Endothelial cell of umbilical vein (primary cell): Measurements from ENCODE around the gene VRK1. TPM values are rescaled to one million over a fixed set of nuclear protein-coding genes. Genes with fewer than 3 reads are reported as not detected.

Experiments used
- BruUV-seq: library from RNA; stranded (reverse); fragments of 400-500 nt; replicated peaks from 2 replicates; lab custom pipeline; 2021; lab: Mats Ljungman, UMichigan
- CTCF ChIA-PET: fragments of 300-600, 350-600 bp; sonication (Branson Sonifier 250); formaldehyde crosslinking; loops from one replicate; lab custom pipeline; 2021; ENCODE audit warnings: antibody characterized with exemption, inconsistent platforms; lab: Charles Lee
- POLR2A ChIA-PET: fragments of 300-600, 350-600 bp; sonication (Branson Sonifier 250); formaldehyde crosslinking; loops from one replicate; lab custom pipeline; 2021; ENCODE audit warnings: antibody characterized with exemption, inconsistent platforms; lab: Charles Lee
- DNase-seq: peaks from one replicate; pipeline ENCODE4 v3.0.0-alpha.2; 2011; ENCODE audit warnings: low read depth, low spot score
- FAIRE-seq: peaks from 2 replicates; lab custom pipeline; 2011; peaks lifted over from hg19 to GRCh38; lab: Jason Lieb, UNC
- H2AFZ ChIP-seq: 2 replicates; pipeline ENCODE4 v1.6.0; 2012; ENCODE audit warnings: low read depth, low read length, control low read depth, inconsistent platforms
- H3K27ac ChIP-seq: 2 replicates; pipeline ENCODE4 v1.5.1; 2011; ENCODE audit warnings: low read depth, mild to moderate bottlenecking, control low read depth, low read length, moderate library complexity; ENCODE audit not compliant: insufficient read depth
- H3K27me3 ChIP-seq, 2 experiments: 2 replicates each; pipeline versions ENCODE4 v1.6.0 to v1.6.1; 2011; ENCODE audit warnings: low read length in 2 of 2, mixed read lengths in 1 of 2; ENCODE audit not compliant: control insufficient read depth in 2 of 2, insufficient read depth in 2 of 2
- H3K36me3 ChIP-seq, 2 experiments: 2 replicates in 1 of 2; 3 replicates in 1 of 2; pipeline ENCODE4 v1.5.1; 2011; ENCODE audit warnings: low read length in 2 of 2, mild to moderate bottlenecking in 1 of 2, moderate library complexity in 1 of 2; ENCODE audit not compliant: control insufficient read depth in 2 of 2, insufficient read depth in 2 of 2; ENCODE audit errors: extremely low read depth in 1 of 2
- H3K4me1 ChIP-seq: 3 replicates; pipeline ENCODE4 v1.5.1; 2011; ENCODE audit warnings: mild to moderate bottlenecking, low read length; ENCODE audit not compliant: control insufficient read depth, insufficient read depth; ENCODE audit errors: extremely low read depth
- H3K4me2 ChIP-seq: 2 replicates; pipeline ENCODE4 v1.6.1; 2011; ENCODE audit warnings: low read length, control low read depth, mixed read lengths; ENCODE audit not compliant: insufficient read depth
- H3K4me3 ChIP-seq, 3 experiments: fragments of 200-600 bp in 1 of 3; sonication (generic), shearing (Covaris generic) in 1 of 3; replicated peaks in 1 of 3; 2 replicates each; pipeline ENCODE4 v1.5.1; 2011 to 2016; ENCODE audit warnings: control low read depth in 3 of 3, low read length in 3 of 3, mild to moderate bottlenecking in 2 of 3, inconsistent platforms in 1 of 3, low read depth in 1 of 3, moderate library complexity in 1 of 3; ENCODE audit not compliant: insufficient read depth in 1 of 3
- H3K79me2 ChIP-seq: 2 replicates; pipeline ENCODE4 v1.6.0; 2012; ENCODE audit warnings: low read length, inconsistent platforms; ENCODE audit not compliant: control insufficient read depth, insufficient read depth
- H3K9ac ChIP-seq: replicated peaks from 2 replicates; pipeline ENCODE3; 2011; ENCODE audit warnings: low read length, control low read depth; ENCODE audit not compliant: insufficient read depth; ENCODE audit errors: extremely low read depth
- H3K9me1 ChIP-seq: replicated peaks from 3 replicates; pipeline ENCODE4 v1.6.0; 2011; ENCODE audit warnings: mild to moderate bottlenecking, low read length; ENCODE audit not compliant: control insufficient read depth, insufficient read depth; ENCODE audit errors: extremely low read depth
- H3K9me3 ChIP-seq: replicated peaks from 2 replicates; pipeline ENCODE4 v1.5.1; 2012; ENCODE audit warnings: low read length, inconsistent platforms; ENCODE audit not compliant: control insufficient read depth, insufficient read depth
- H4K20me1 ChIP-seq: replicated peaks from 2 replicates; pipeline ENCODE3; 2011; ENCODE audit warnings: mild to moderate bottlenecking, low read length; ENCODE audit not compliant: control insufficient read depth, insufficient read depth; ENCODE audit errors: extremely low read depth
- EZH2 ChIP-seq: IDR thresholded peaks from 2 replicates; pipeline ENCODE4 v1.6.1; 2012; ENCODE audit warnings: borderline replicate concordance, low read depth, mild to moderate bottlenecking, moderate library complexity, low read length, inconsistent platforms; ENCODE audit not compliant: severe bottlenecking
- FOS ChIP-seq: IDR thresholded peaks from 2 replicates; pipeline ENCODE4 v1.6.1; 2011; ENCODE audit warnings: mild to moderate bottlenecking, low read length, moderate library complexity, borderline replicate concordance; ENCODE audit not compliant: insufficient read depth
- GATA2 ChIP-seq: IDR thresholded peaks from 2 replicates; pipeline ENCODE4 v1.7.0; 2011; ENCODE audit warnings: low read depth, mild to moderate bottlenecking, moderate library complexity, mixed read lengths, low read length; ENCODE audit not compliant: insufficient read length, insufficient read depth
- JUN ChIP-seq: IDR thresholded peaks from 2 replicates; pipeline ENCODE4 v1.6.1; 2011; ENCODE audit warnings: borderline replicate concordance, low read depth; ENCODE audit not compliant: insufficient read length, insufficient read depth
- MYC ChIP-seq: IDR thresholded peaks from one replicate; pipeline ENCODE4 v1.6.1; 2011; ENCODE audit warnings: mild to moderate bottlenecking, low read depth, low read length
- POLR2A ChIP-seq: IDR thresholded peaks from 2 replicates; pipeline ENCODE4 v1.6.1; 2012; ENCODE audit warnings: low read depth, mild to moderate bottlenecking, control low read depth, low read length
- POLR2AphosphoS5 ChIP-seq: IDR thresholded peaks from 2 replicates; pipeline ENCODE4 v1.6.1; 2012; ENCODE audit warnings: low read depth, mild to moderate bottlenecking, control low read depth, low read length, moderate library complexity; ENCODE audit not compliant: insufficient read depth
- dilution Hi-C: fragments of 300-500 bp; cut with MboI; formaldehyde crosslinking; loops from one replicate; pipeline ENCODE4 v1.15.0; 2019; ENCODE audit warnings: low sequenced_read_pairs; ENCODE audit not compliant: extremely low pct_ligation_motif_present
- intact Hi-C: fragments of 100-400 bp; cut with micrococcal nuclease; formaldehyde crosslinking; loops from one replicate; pipeline ENCODE4 v1.10.0; 2022
- polyA plus RNA-seq, 4 experiments: library from polyadenylated mRNA; depleted of rRNA in 3 of 4; stranded (reverse) in 3 of 4; unstranded in 1 of 4; fragments of >200 nt; gene quantifications; 2 replicates each; pipeline versions ENCODE4 v1.2.1 to v1.2.3, GENCODE V29; 2011 to 2012; ENCODE audit warnings: missing spikeins in 1 of 4
- total RNA-seq: library from RNA; stranded (reverse); gene quantifications from 2 replicates; pipeline ENCODE4 v1.2.3, GENCODE V29; 2021
- TF ChIP-seq, protein P1 (sequence below): IDR thresholded peaks from 2 replicates; pipeline ENCODE4 v1.6.1; 2011; ENCODE audit not compliant: insufficient read depth, insufficient read length
- TF ChIP-seq, protein P2 (sequence below), 2 donors: IDR thresholded peaks; 1 replicate in 1 of 2; 2 replicates in 1 of 2; pipeline ENCODE4 v1.5.1; 2011; ENCODE audit warnings: low read length in 2 of 2, mild to moderate bottlenecking in 2 of 2, moderate library complexity in 2 of 2, control low read depth in 1 of 2, inconsistent platforms in 1 of 2, low read depth in 1 of 2; ENCODE audit not compliant: insufficient read depth in 1 of 2; ENCODE audit errors: extremely low read depth in 1 of 2

The VRK1 gene
- total and polyA plus RNA-seq, 2 donors (not counting 3 experiments of a cell fraction or from before 2014, with no cell fraction given) = 7.1 to 31.7 TPM

DNA sequence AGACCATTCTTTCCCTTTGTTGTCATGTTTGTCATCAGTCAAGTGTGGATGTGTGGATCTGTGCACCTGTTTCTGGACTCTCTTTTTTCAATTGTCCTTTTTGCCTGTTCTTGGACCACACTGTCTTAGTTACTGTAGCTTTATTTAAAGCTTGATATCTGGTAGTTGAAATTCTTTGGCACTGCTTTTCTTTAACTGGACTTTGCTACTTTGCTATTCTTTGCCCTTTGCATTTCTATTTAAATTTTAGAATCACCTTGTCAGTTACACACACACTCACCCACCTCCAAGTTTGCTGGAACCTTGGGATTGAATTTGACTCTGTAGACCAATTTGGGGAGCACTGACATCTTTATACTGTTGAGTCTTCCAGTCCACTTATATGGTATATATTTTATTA is 61.5 kb downstream of the VRK1 start:
- Histone ChIP-seq H3K4me1 (no peaks in the 10 kb centered on the region), H3K9ac (no peak overlapping the region), H3K9me1 (no peaks in the 10 kb centered on the region), H3K36me3 (no peaks in the 10 kb centered on the region), H3K9me3 (no peaks in the 10 kb centered on the region), H3K4me3 (no peak overlapping the region), H3K79me2 (peaks cover under 1% of the 10 kb centered on the region), H4K20me1 (no peaks in the 10 kb centered on the region), H3K27me3 (no peaks in the 10 kb centered on the region), H2AFZ (no peak overlapping the region), H3K27ac (no peak overlapping the region), H3K4me2 (no peak overlapping the region)
- dilution Hi-C loops (no loop called here), intact Hi-C loops (no loop called here)
- POLR2A ChIA-PET = no interaction called here
- CTCF ChIA-PET = no interaction called here
- DNase-seq (no peak), FAIRE-seq (no peak)
- TF ChIP-seq, protein P1, sequence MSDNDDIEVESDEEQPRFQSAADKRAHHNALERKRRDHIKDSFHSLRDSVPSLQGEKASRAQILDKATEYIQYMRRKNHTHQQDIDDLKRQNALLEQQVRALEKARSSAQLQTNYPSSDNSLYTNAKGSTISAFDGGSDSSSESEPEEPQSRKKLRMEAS = no peak
- TF ChIP-seq, protein P2, sequence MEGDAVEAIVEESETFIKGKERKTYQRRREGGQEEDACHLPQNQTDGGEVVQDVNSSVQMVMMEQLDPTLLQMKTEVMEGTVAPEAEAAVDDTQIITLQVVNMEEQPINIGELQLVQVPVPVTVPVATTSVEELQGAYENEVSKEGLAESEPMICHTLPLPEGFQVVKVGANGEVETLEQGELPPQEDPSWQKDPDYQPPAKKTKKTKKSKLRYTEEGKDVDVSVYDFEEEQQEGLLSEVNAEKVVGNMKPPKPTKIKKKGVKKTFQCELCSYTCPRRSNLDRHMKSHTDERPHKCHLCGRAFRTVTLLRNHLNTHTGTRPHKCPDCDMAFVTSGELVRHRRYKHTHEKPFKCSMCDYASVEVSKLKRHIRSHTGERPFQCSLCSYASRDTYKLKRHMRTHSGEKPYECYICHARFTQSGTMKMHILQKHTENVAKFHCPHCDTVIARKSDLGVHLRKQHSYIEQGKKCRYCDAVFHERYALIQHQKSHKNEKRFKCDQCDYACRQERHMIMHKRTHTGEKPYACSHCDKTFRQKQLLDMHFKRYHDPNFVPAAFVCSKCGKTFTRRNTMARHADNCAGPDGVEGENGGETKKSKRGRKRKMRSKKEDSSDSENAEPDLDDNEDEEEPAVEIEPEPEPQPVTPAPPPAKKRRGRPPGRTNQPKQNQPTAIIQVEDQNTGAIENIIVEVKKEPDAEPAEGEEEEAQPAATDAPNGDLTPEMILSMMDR (IDR thresholded peaks at IDR 0.05; ENCODE audit: extremely low read depth in 1 of 2, insufficient read depth in 1 of 2, low read depth in 1 of 2, low read length in 2 of 2) = no peak
- TF ChIP-seq POLR2AphosphoS5 (no peak), EZH2 (no peak), JUN (no peak), POLR2A (no peak), MYC (no peak), GATA2 (no peak), FOS (no peak)
- BruUV-seq = no TSS peak
